A549 (cell line): ENCODE measurements around the gene TTC34. TPM values are rescaled to one million over a fixed set of nuclear protein-coding genes. Genes with fewer than 3 reads are reported as not detected.

ENCODE experiments used
- ATAC-seq, 2 experiments: fragments of 200-7000 bp in 1 of 2; fragments of >200 bp in 1 of 2; cut with Nextera tagmentation in 1 of 2; cut with Tn5 transposase in 1 of 2; 3 replicates each; pipeline versions ENCODE4 v1.8.0 to v1.9.1; 2018 to 2020; ENCODE audit warnings: mild to moderate bottlenecking in 1 of 2, moderate library complexity in 1 of 2
- CTCF ChIA-PET: fragments of 300-600 bp; sonication (Branson Sonifier 250); formaldehyde crosslinking; extraction: SDS; loops from one replicate; lab custom pipeline; 2021; ENCODE audit warnings: antibody characterized with exemption, inconsistent platforms; lab: Yijun Ruan, JAX
- POLR2A ChIA-PET: fragments of 350-600 bp; formaldehyde crosslinking; extraction: SDS; loops from one replicate; lab custom pipeline; 2021; ENCODE audit warnings: antibody characterized with exemption, inconsistent platforms; lab: Yijun Ruan, JAX
- DNase-seq, 2 experiments: peaks; one replicate each; pipeline versions ENCODE4 v3.0.0 to v3.0.0-alpha.2; 2011 to 2016; ENCODE audit warnings: low read depth in 1 of 2, low spot score in 1 of 2
- FAIRE-seq: peaks from 2 replicates; lab custom pipeline; 2011; peaks lifted over from hg19 to GRCh38; lab: Jason Lieb, UNC
- H3K27ac ChIP-seq, 2 experiments: fragments of >200 bp; sonication (Bioruptor Twin); formaldehyde crosslinking; 3 replicates each; pipeline ENCODE4 v1.5.1; 2016 to 2017
- H3K4me1 ChIP-seq: fragments of >200 bp; sonication (Bioruptor Twin); formaldehyde crosslinking; 3 replicates; pipeline ENCODE4 v1.6.1; 2016
- H3K4me2 ChIP-seq: fragments of >200 bp; sonication (Bioruptor Twin); formaldehyde crosslinking; 3 replicates; pipeline ENCODE4 v1.6.1; 2016
- H3K4me3 ChIP-seq: fragments of >200 bp; sonication (Bioruptor Twin); formaldehyde crosslinking; 3 replicates; pipeline ENCODE4 v1.5.1; 2016
- H3K9me3 ChIP-seq: fragments of >200 bp; sonication (Bioruptor Twin); formaldehyde crosslinking; 3 replicates; pipeline ENCODE4 v1.6.1; 2016
- BHLHE40 ChIP-seq: IDR thresholded peaks from 2 replicates; pipeline ENCODE4 v1.6.1; 2012; ENCODE audit warnings: low read depth, low read length, inconsistent platforms
- EHMT2 ChIP-seq: fragments of 200-600 bp; sonication (generic); IDR thresholded peaks from 2 replicates; pipeline ENCODE4 v1.6.1; 2016; ENCODE audit warnings: antibody characterized with exemption, low read depth, mild to moderate bottlenecking, moderate library complexity
- EP300 ChIP-seq, 2 experiments: fragments of >200 bp; sonication (Bioruptor Twin); formaldehyde crosslinking; IDR thresholded peaks; 2 replicates in 1 of 2; 3 replicates in 1 of 2; pipeline ENCODE4 v1.6.1; 2016 to 2017
- FOSL2 ChIP-seq, 2 experiments: fragments of 450-650 bp in 1 of 2; fragments of >200 bp in 1 of 2; sonication (Bioruptor Twin) in 1 of 2; formaldehyde crosslinking; IDR thresholded peaks; 2 replicates each; pipeline versions ENCODE4 v1.5.0 to v1.6.1; 2016 to 2020; ENCODE audit warnings: mild to moderate bottlenecking in 1 of 2, moderate library complexity in 1 of 2
- GATA3 ChIP-seq: IDR thresholded peaks from 2 replicates; pipeline ENCODE4 v1.6.1; 2012; ENCODE audit warnings: borderline replicate concordance
- HDAC2 ChIP-seq: fragments of 200-600 bp; sonication (generic); IDR thresholded peaks from 2 replicates; pipeline ENCODE4 v1.6.1; 2016
- HEYL ChIP-seq: fragments of 250-450 bp; sonication (Bioruptor Pico); IDR thresholded peaks from 2 replicates; pipeline ENCODE4 v1.8.0; 2021; ENCODE audit warnings: mild to moderate bottlenecking, moderate library complexity
- JUN ChIP-seq, 2 experiments: fragments of >200 bp; sonication (Bioruptor Twin); formaldehyde crosslinking; IDR thresholded peaks; 2 replicates in 1 of 2; 3 replicates in 1 of 2; pipeline ENCODE4 v1.6.1; 2016 to 2017
- JUNB ChIP-seq: fragments of >200 bp; sonication (Bioruptor Twin); formaldehyde crosslinking; IDR thresholded peaks from 2 replicates; pipeline ENCODE4 v1.6.1; 2016
- KDM5A ChIP-seq: fragments of 200-600 bp; sonication (generic); IDR thresholded peaks from 2 replicates; pipeline ENCODE4 v1.6.1; 2016; ENCODE audit warnings: antibody characterized with exemption, mild to moderate bottlenecking
- MAFK ChIP-seq: fragments of 450-650 bp; IDR thresholded peaks from 2 replicates; pipeline ENCODE4 v1.6.1; 2014; ENCODE audit not compliant: partially characterized antibody
- MAX ChIP-seq: IDR thresholded peaks from 2 replicates; pipeline ENCODE4 v1.6.1; 2012
- NFE2L2 ChIP-seq: fragments of 150-350 bp; conservative IDR thresholded peaks from 2 replicates; pipeline ENCODE4 v1.6.1; 2014; ENCODE audit warnings: low read length
- NPAS2 ChIP-seq: fragments of 250-450 bp; sonication (Bioruptor Pico); IDR thresholded peaks from 2 replicates; pipeline ENCODE4 v1.8.0; 2022; ENCODE audit warnings: mild to moderate bottlenecking, moderate library complexity, borderline replicate concordance
- PHF8 ChIP-seq: fragments of 200-600 bp; sonication (generic); IDR thresholded peaks from 2 replicates; pipeline ENCODE4 v1.6.1; 2016; ENCODE audit warnings: low read depth, mild to moderate bottlenecking, antibody characterized with exemption, moderate library complexity, borderline replicate concordance
- POLR2A ChIP-seq: IDR thresholded peaks from 2 replicates; pipeline ENCODE4 v1.6.1; 2012; ENCODE audit warnings: mild to moderate bottlenecking, low read length
- POLR2AphosphoS2 ChIP-seq: conservative IDR thresholded peaks from 2 replicates; pipeline ENCODE4 v1.6.1; 2012; ENCODE audit warnings: low read length, improper control_type of control experiment, inconsistent platforms
- RAD21 ChIP-seq, 2 experiments: fragments of >200 bp in 1 of 2; sonication (Bioruptor Twin) in 1 of 2; formaldehyde crosslinking in 1 of 2; IDR thresholded peaks in 1 of 2; conservative IDR thresholded peaks in 1 of 2; 2 replicates in 1 of 2; 3 replicates in 1 of 2; pipeline ENCODE4 v1.6.1; 2012 to 2018; ENCODE audit warnings: inconsistent platforms in 1 of 2
- RFX5 ChIP-seq: fragments of 450-650 bp; IDR thresholded peaks from 2 replicates; pipeline ENCODE4 v1.7.1; 2014; ENCODE audit warnings: antibody characterized with exemption, mild to moderate bottlenecking, moderate library complexity
- SMC3 ChIP-seq: fragments of >200 bp; sonication (Bioruptor Twin); formaldehyde crosslinking; IDR thresholded peaks from 3 replicates; pipeline ENCODE4 v1.6.1; 2018; ENCODE audit warnings: inconsistent platforms
- SREBF2 ChIP-seq: fragments of 450-650 bp; IDR thresholded peaks from 2 replicates; pipeline ENCODE4 v1.6.1; 2014; ENCODE audit warnings: mild to moderate bottlenecking, moderate library complexity
- ZC3H11A ChIP-seq: fragments of 450-650 bp; IDR thresholded peaks from 2 replicates; pipeline ENCODE4 v1.6.1; 2014; ENCODE audit warnings: antibody characterized with exemption, mild to moderate bottlenecking
- ZFP36 ChIP-seq: fragments of 450-650 bp; IDR thresholded peaks from 2 replicates; pipeline ENCODE4 v1.6.1; 2014; ENCODE audit warnings: borderline replicate concordance; ENCODE audit not compliant: partially characterized antibody
- ZNF302 ChIP-seq: fragments of 250-450 bp; sonication (Bioruptor Pico); IDR thresholded peaks from 2 replicates; pipeline ENCODE4 v1.9.0; 2021; ENCODE audit warnings: inconsistent platforms, mild to moderate bottlenecking, moderate library complexity
- ZSCAN20 ChIP-seq: fragments of 250-450 bp; sonication (Bioruptor Pico); IDR thresholded peaks from 2 replicates; pipeline ENCODE4 v1.8.0; 2022; ENCODE audit warnings: mild to moderate bottlenecking, moderate library complexity
- WGBS: methylation state at CpG from one replicate; pipeline ENCODE4 v1.1.6; 2017; ENCODE audit errors: missing lambda C conversion rate; 5-methylcytosine and 5-hydroxymethylcytosine counted together
- polyA plus RNA-seq, 4 experiments: library from polyadenylated mRNA; depleted of rRNA in 3 of 4; stranded (reverse); fragments of >200 nt; fragmentation: RNase III in 1 of 4; extraction: RNeasy Plus Mini Kit Qiagen cat#74134 plus additional on column Dnase treatment in 1 of 4; gene quantifications; 2 replicates in 3 of 4; 3 replicates in 1 of 4; pipeline ENCODE4 v1.2.3, GENCODE V29; 2011 to 2017
- TF ChIP-seq, protein P1 (sequence below): fragments of >200 bp; sonication (Bioruptor Twin); formaldehyde crosslinking; IDR thresholded peaks from 2 replicates; pipeline ENCODE4 v1.6.1; 2016
- TF ChIP-seq, protein P2 (sequence below): fragments of 250-450 bp; sonication (Bioruptor Pico); IDR thresholded peaks from 2 replicates; pipeline ENCODE4 v1.5.0; 2020; ENCODE audit warnings: low read depth, mild to moderate bottlenecking, moderate library complexity
- TF ChIP-seq, protein P3 (sequence below): fragments of 250-450 bp; sonication (Bioruptor Pico); IDR thresholded peaks from 2 replicates; pipeline ENCODE4 v1.5.0; 2021; ENCODE audit warnings: mild to moderate bottlenecking, moderate library complexity, borderline replicate concordance
- TF ChIP-seq, protein P4 (sequence below): fragments of 450-650 bp; IDR thresholded peaks from 2 replicates; pipeline ENCODE4 v1.6.1; 2014; ENCODE audit warnings: antibody characterized with exemption

The TTC34 gene
- polyA plus RNA-seq, 2 of the 4 experiments (the other 2 are of a cell fraction): 0.04 to 0.05 TPM

DNA sequence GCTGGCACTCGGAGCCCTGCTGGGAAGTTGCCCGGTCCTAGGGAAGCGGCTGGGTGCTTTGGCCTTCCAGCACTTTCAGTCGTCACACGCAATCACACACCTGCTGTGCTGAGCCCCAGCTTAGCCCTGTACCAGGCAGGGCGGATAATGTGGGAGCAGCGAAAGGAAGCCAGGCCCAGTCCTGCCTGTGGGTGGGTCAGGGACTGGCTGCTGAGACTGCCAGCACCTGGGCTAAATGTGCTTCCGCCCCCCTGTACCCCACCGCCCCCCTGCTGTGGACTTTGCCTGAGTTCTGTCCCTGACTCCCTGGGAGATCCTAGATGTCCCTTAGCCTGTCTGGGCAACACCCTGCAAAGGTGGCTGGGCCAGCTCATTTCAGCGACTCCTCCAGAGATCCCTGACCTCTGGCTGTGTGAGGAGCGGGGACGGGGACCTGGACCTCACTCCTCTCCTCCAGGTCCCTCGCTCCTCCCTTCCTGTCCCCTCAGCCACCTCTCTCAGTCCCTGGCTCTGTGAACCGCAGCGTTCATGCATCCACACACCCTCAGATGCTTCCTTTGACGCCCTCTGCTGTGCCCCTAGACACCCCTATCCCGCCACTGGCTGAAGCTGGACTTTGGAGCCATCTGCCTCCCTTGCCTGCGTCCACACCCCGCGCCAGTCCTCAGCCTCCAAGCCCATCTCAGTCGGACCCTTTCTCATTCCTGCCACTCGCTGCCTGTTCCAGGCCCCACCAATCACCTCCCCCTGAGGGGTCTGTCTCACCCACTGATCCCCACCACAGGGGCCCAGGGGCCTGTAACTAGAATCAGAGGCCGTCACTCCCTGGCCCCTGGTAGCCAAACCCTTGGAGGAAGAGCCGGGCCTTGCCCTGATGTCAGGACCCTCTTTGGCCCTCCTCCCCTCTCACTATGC lies 170.1 kb downstream of the TTC34 start:
- POLR2A ChIA-PET: no interaction called here
- no peak overlapping the region for H3K4me3 ChIP-seq
- no peaks in the 10 kb centered on the region for H3K4me1 ChIP-seq
- FAIRE-seq: no peak
- WGBS: 67% methylated on average over 19 of the region's 24 CpGs
- no peak for ATAC-seq
- H3K9me3 ChIP-seq: no peaks in the 10 kb centered on the region
- DNase-seq: no peak
- no peak for TF ChIP-seq SREBF2
- TF ChIP-seq MAFK: no peak
- no peak for TF ChIP-seq HDAC2
- no peak for TF ChIP-seq POLR2AphosphoS2
- TF ChIP-seq, protein P1, sequence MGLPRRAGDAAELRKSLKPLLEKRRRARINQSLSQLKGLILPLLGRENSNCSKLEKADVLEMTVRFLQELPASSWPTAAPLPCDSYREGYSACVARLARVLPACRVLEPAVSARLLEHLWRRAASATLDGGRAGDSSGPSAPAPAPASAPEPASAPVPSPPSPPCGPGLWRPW: no peak
- TF ChIP-seq, protein P2, sequence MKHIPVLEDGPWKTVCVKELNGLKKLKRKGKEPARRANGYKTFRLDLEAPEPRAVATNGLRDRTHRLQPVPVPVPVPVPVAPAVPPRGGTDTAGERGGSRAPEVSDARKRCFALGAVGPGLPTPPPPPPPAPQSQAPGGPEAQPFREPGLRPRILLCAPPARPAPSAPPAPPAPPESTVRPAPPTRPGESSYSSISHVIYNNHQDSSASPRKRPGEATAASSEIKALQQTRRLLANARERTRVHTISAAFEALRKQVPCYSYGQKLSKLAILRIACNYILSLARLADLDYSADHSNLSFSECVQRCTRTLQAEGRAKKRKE (CRISPR knock-in tag): no peak
- no peak for TF ChIP-seq KDM5A
- no peak for TF ChIP-seq GATA3
- TF ChIP-seq JUN (IDR thresholded peaks at IDR 0.05): no peak
- no peak for TF ChIP-seq JUNB
- TF ChIP-seq ZSCAN20: no peak
- no peak for TF ChIP-seq MAX
- no peak for TF ChIP-seq ZNF302
- no peak for TF ChIP-seq RAD21 (conservative IDR thresholded peaks at IDR 0.05 in 1 of 2, IDR thresholded peaks at IDR 0.05 in 1 of 2)
- TF ChIP-seq PHF8: no peak
- TF ChIP-seq ZC3H11A: no peak
- no peak for TF ChIP-seq EP300 (IDR thresholded peaks at IDR 0.05)
- TF ChIP-seq SMC3: no peak
- TF ChIP-seq EHMT2: no peak
- TF ChIP-seq, protein P3, sequence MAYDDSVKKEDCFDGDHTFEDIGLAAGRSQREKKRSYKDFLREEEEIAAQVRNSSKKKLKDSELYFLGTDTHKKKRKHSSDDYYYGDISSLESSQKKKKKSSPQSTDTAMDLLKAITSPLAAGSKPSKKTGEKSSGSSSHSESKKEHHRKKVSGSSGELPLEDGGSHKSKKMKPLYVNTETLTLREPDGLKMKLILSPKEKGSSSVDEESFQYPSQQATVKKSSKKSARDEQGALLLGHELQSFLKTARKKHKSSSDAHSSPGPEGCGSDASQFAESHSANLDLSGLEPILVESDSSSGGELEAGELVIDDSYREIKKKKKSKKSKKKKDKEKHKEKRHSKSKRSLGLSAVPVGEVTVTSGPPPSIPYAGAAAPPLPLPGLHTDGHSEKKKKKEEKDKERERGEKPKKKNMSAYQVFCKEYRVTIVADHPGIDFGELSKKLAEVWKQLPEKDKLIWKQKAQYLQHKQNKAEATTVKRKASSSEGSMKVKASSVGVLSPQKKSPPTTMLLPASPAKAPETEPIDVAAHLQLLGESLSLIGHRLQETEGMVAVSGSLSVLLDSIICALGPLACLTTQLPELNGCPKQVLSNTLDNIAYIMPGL (CRISPR knock-in tag): no peak
- CTCF ChIA-PET: interaction anchor here (1.2 kb wide), 1 partner anchor 83 kb away, joined by 3 read pairs; no protein-coding TSS in a partner anchor
- H3K4me2 ChIP-seq: no peak overlapping the region
- no peak overlapping the region for H3K27ac ChIP-seq

DNA sequence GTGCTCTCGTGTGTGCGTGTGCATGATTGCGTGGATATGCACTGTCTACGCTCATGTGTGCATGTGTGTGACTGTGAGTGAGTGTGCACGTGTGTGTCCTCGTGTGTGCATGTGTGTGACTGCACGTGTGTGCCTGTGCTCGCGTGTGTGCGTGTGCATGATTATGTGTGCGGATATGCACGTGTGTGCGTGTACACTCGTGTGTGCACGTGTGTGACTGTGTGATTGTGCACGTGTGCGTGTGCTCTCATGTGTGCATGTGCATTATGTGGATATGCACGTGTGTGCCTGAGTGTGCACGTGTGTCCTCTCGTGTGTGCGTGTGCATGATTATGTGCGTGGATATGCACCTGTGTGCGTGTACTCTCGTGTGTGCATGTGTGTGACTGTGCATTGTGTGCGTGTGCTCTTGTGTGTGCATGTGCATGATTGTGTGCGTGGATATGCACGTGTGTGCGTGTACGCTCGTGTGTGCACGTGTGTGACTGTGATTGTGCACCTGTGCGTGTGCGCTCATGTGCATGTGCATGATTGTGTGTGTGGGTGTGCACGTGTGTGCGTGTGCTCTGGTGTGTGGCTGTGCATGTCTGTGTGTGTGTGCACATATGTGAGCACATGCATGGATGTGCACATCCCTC lies 170.9 kb downstream of the TTC34 start:
- Histone ChIP-seq H3K4me3 (no peak overlapping the region), H3K27ac (no peak overlapping the region), H3K9me3 (no peaks in the 10 kb centered on the region), H3K4me1 (no peaks in the 10 kb centered on the region), H3K4me2 (no peak overlapping the region)
- ChIA-PET POLR2A (no interaction called here), CTCF (no interaction called here)
- FAIRE-seq (no peak), DNase-seq (no peak), ATAC-seq (no peak)
- WGBS: 81% methylated on average over 35 of the region's 35 CpGs
- TF ChIP-seq POLR2A: no peak
- TF ChIP-seq, protein P4, sequence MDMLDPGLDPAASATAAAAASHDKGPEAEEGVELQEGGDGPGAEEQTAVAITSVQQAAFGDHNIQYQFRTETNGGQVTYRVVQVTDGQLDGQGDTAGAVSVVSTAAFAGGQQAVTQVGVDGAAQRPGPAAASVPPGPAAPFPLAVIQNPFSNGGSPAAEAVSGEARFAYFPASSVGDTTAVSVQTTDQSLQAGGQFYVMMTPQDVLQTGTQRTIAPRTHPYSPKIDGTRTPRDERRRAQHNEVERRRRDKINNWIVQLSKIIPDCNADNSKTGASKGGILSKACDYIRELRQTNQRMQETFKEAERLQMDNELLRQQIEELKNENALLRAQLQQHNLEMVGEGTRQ: no peak
- TF ChIP-seq ZC3H11A: no peak
- no peak for TF ChIP-seq MAFK
- TF ChIP-seq GATA3: no peak
- no peak for TF ChIP-seq HEYL
- no peak for TF ChIP-seq BHLHE40
- no peak for TF ChIP-seq NFE2L2
- TF ChIP-seq, protein P2 (CRISPR knock-in tag): no peak
- TF ChIP-seq, protein P3 (CRISPR knock-in tag): no peak
- TF ChIP-seq FOSL2 (IDR thresholded peaks at IDR 0.05): no peak
- TF ChIP-seq FOSL2 (CRISPR knock-in tag; IDR thresholded peaks at IDR 0.05): no peak
- TF ChIP-seq ZFP36: no peak
- TF ChIP-seq HDAC2: no peak
- TF ChIP-seq JUNB: no peak
- TF ChIP-seq RFX5: no peak
- TF ChIP-seq NPAS2 (CRISPR knock-in tag): no peak
